G401 (cell line): Measurements from ENCODE around the gene IL11RA. TPM values are rescaled to one million over a fixed set of nuclear protein-coding genes. Genes with fewer than 3 reads are reported as not detected.
A peak's percentile ranks its signal among the peaks of the same experiment; 100 is the strongest.
"Not testable (repeated sequence)": the region's sequence is repeated elsewhere in the genome, so short reads cannot be mapped to it uniquely, and the experiment has no call there.

Source experiments
- DNase-seq: peaks from one replicate; pipeline ENCODE4 v3.0.0-alpha.2; 2015; ENCODE audit warnings: low spot score
- in situ Hi-C: cut with HindIII; loops from 2 replicates; pipeline ENCODE4 v1.10.0; 2016; ENCODE audit warnings: low sequenced_read_pairs, mixed read lengths
- total RNA-seq: library from RNA; depleted of rRNA; stranded (reverse); fragments of >200 nt; shearing (Covaris generic); gene quantifications from 2 replicates; pipeline ENCODE4 v1.2.3, GENCODE V29; 2014

Gene IL11RA
- total RNA-seq, 1 experiment from 2014 or later = 6.9 TPM

- in situ Hi-C loops = no loop called here
- DNase-seq = peak; percentile 27
Measured at GRCh38 chr9:34628656-34629490, 23.1 kb upstream of the IL11RA start, which contains the start of gene ARID3C. Gene ARID3C, minus strand, starts transcription at chr9:34629066. Its CDS starts 1,052 bp downstream, at chr9:34628014.

- no peak for DNase-seq
- in situ Hi-C loops = no loop called here
Measured at GRCh38 chr9:34629491-34629808, 22.5 kb upstream of the IL11RA start.

GRCh38 chr9:34630402-34631154, 21.4 kb upstream of the IL11RA start:
- in situ Hi-C loops = no loop called here
- no peak for DNase-seq

- in situ Hi-C loops = no loop called here
Measured at GRCh38 chr9:34633166-34633565, 18.8 kb upstream of the IL11RA start.

GRCh38 chr9:34633851-34634550, 18.0 kb upstream of the IL11RA start:
- in situ Hi-C loops = no loop called here
- DNase-seq = peak; percentile 88

More at GRCh38 chr9:34633166-34633565, 18.8 kb upstream of the IL11RA start:
- DNase-seq = no peak

GRCh38 chr9:34634551-34635248, 17.3 kb upstream of the IL11RA start:
- in situ Hi-C loops = no loop called here

GRCh38 chr9:34635556-34635955, 16.4 kb upstream of the IL11RA start:
- DNase-seq = no peak
- in situ Hi-C loops = no loop called here

More at GRCh38 chr9:34634551-34635248, 17.3 kb upstream of the IL11RA start:
- DNase-seq = no peak

- in situ Hi-C loops = no loop called here
- no peak for DNase-seq
Measured at GRCh38 chr9:34636791-34637355, 15.1 kb upstream of the IL11RA start.

- peak; percentile 93 for DNase-seq
- in situ Hi-C loops = no loop called here
Measured at GRCh38 chr9:34637356-34638137, 14.4 kb upstream of the IL11RA start, which contains the start of gene SIGMAR1. Gene SIGMAR1, minus strand, starts transcription at chr9:34637787. Its CDS starts 90 bp downstream, at chr9:34637697.

GRCh38 chr9:34638138-34638445, 13.9 kb upstream of the IL11RA start:
- in situ Hi-C loops = no loop called here
- no peak for DNase-seq

- in situ Hi-C loops, DNase-seq: not testable (repeated sequence)
Measured at GRCh38 chr9:34639322-34639721, 12.7 kb upstream of the IL11RA start.

- in situ Hi-C loops = no loop called here
- no peak for DNase-seq
Measured at GRCh38 chr9:34642679-34643078, 9.3 kb upstream of the IL11RA start.

- in situ Hi-C loops = no loop called here
Measured at GRCh38 chr9:34644766-34645314, 7.1 kb upstream of the IL11RA start.

GRCh38 chr9:34646211-34647083, 5.5 kb upstream of the IL11RA start, which contains the start of gene GALT:
Gene GALT, plus strand, starts transcription at chr9:34646675. Its CDS starts 30 bp downstream, at chr9:34646705.
- in situ Hi-C loops = no loop called here
- peak; percentile 85 for DNase-seq

More at GRCh38 chr9:34644766-34645314, 7.1 kb upstream of the IL11RA start:
- DNase-seq = no peak

GRCh38 chr9:34647084-34647403, 4.9 kb upstream of the IL11RA start:
- in situ Hi-C loops = no loop called here

GRCh38 chr9:34647651-34648050, 4.3 kb upstream of the IL11RA start:
- DNase-seq = no peak
- in situ Hi-C loops = no loop called here

More at GRCh38 chr9:34647084-34647403, 4.9 kb upstream of the IL11RA start:
- no peak for DNase-seq

- in situ Hi-C loops = no loop called here
- no peak for DNase-seq
Measured at GRCh38 chr9:34648673-34649072, 3.3 kb upstream of the IL11RA start.
